HEK293 (cell line): ENCODE measurements around the gene BRI3.

ENCODE experiments used
- CTCF ChIA-PET: fragments of 350-600 bp; formaldehyde crosslinking; extraction: SDS; loops from one replicate; lab custom pipeline; 2021; ENCODE audit warnings: antibody characterized with exemption; lab: Yijun Ruan, JAX
- POLR2A ChIA-PET: fragments of 300-600 bp; formaldehyde crosslinking; extraction: SDS; loops from one replicate; lab custom pipeline; 2020; ENCODE audit warnings: antibody characterized with exemption, inconsistent platforms; lab: Yijun Ruan, JAX
- H3K27ac ChIP-seq: fragments of 200-500 bp; sonication (Bioruptor generic); 2 replicates; pipeline ENCODE4 v1.5.1; 2014; ENCODE audit warnings: low read depth, low read length, control low read depth, inconsistent platforms; ENCODE audit errors: extremely low read depth
- H3K36me3 ChIP-seq, 2 experiments: fragments of 200-500 bp in 1 of 2; sonication (Bioruptor generic) in 1 of 2; 1 replicate in 1 of 2; 2 replicates in 1 of 2; pipeline ENCODE4 v1.5.1; 2014 to 2017; ENCODE audit warnings: inconsistent platforms in 2 of 2, low read length in 2 of 2; ENCODE audit not compliant: control insufficient read depth in 2 of 2, insufficient read depth in 1 of 2
- H3K4me1 ChIP-seq: fragments of 200-500 bp; sonication (Bioruptor generic); 2 replicates; pipeline ENCODE4 v1.5.1; 2014; ENCODE audit warnings: mild to moderate bottlenecking, low read length, inconsistent platforms; ENCODE audit not compliant: control insufficient read depth, insufficient read depth
- H3K4me3 ChIP-seq: 2 replicates; pipeline ENCODE4 v1.5.1; 2011; ENCODE audit warnings: low read depth, mild to moderate bottlenecking, control low read depth, low read length, moderate library complexity
- H3K9me3 ChIP-seq: fragments of 200-500 bp; sonication (Bioruptor generic); 2 replicates; pipeline ENCODE4 v1.5.1; 2014; ENCODE audit warnings: low read depth, low read length, inconsistent platforms; ENCODE audit not compliant: control insufficient read depth, insufficient read depth
- OVOL3 ChIP-seq: fragments of 450-650 bp; formaldehyde crosslinking; IDR thresholded peaks from 2 replicates; pipeline ENCODE4 v1.5.1; 2016; ENCODE audit warnings: missing biosample characterization, missing genetic modification characterization
- SP7 ChIP-seq: fragments of 450-650 bp; formaldehyde crosslinking; IDR thresholded peaks from 2 replicates; pipeline ENCODE4 v1.5.1; 2016; ENCODE audit warnings: missing biosample characterization, missing genetic modification characterization
- ZFHX2 ChIP-seq: fragments of 450-650 bp; formaldehyde crosslinking; conservative IDR thresholded peaks from 2 replicates; pipeline ENCODE4 v1.5.1; 2016; ENCODE audit warnings: missing biosample characterization, missing genetic modification characterization
- ZNF211 ChIP-seq: fragments of 450-650 bp; formaldehyde crosslinking; IDR thresholded peaks from 2 replicates; pipeline ENCODE4 v1.5.1; 2016; ENCODE audit warnings: low read depth, missing biosample characterization, missing genetic modification characterization
- ZNF221 ChIP-seq: fragments of 450-650 bp; formaldehyde crosslinking; IDR thresholded peaks from 2 replicates; pipeline ENCODE4 v1.5.1; 2017; ENCODE audit warnings: missing biosample characterization, missing genetic modification characterization, borderline replicate concordance
- ZNF404 ChIP-seq: fragments of 450-650 bp; formaldehyde crosslinking; IDR thresholded peaks from 2 replicates; pipeline ENCODE4 v1.5.1; 2017; ENCODE audit warnings: missing biosample characterization, missing genetic modification characterization
- ZNF560 ChIP-seq: fragments of 450-650 bp; formaldehyde crosslinking; IDR thresholded peaks from 2 replicates; pipeline ENCODE4 v1.5.1; 2017; ENCODE audit warnings: missing biosample characterization, missing genetic modification characterization, borderline replicate concordance
- ZNF629 ChIP-seq: fragments of 450-650 bp; formaldehyde crosslinking; IDR thresholded peaks from 2 replicates; pipeline ENCODE4 v1.5.1; 2017; ENCODE audit warnings: missing biosample characterization, missing genetic modification characterization
- ZNF654 ChIP-seq: fragments of 450-650 bp; formaldehyde crosslinking; IDR thresholded peaks from 2 replicates; pipeline ENCODE4 v1.5.1; 2016; ENCODE audit warnings: low read depth, missing biosample characterization, missing genetic modification characterization
- ZNF830 ChIP-seq: fragments of 450-650 bp; IDR thresholded peaks from 2 replicates; pipeline ENCODE4 v1.5.0; 2018; ENCODE audit warnings: missing biosample characterization, missing genetic modification characterization, low read depth, mild to moderate bottlenecking, moderate library complexity
- ZSCAN23 ChIP-seq: fragments of 450-650 bp; formaldehyde crosslinking; IDR thresholded peaks from 2 replicates; pipeline ENCODE4 v1.5.1; 2016; ENCODE audit warnings: missing biosample characterization, missing genetic modification characterization
- TF ChIP-seq, protein P1 (sequence below): fragments of 450-650 bp; IDR thresholded peaks from 2 replicates; pipeline ENCODE4 v1.5.1; 2018; ENCODE audit warnings: missing biosample characterization, mild to moderate bottlenecking, missing genetic modification characterization
- TF ChIP-seq, protein P2 (sequence below): fragments of 450-650 bp; formaldehyde crosslinking; IDR thresholded peaks from 2 replicates; pipeline ENCODE4 v1.5.1; 2016; ENCODE audit warnings: missing biosample characterization, missing genetic modification characterization
- TF ChIP-seq, protein P3 (sequence below): fragments of 450-650 bp; formaldehyde crosslinking; IDR thresholded peaks from 2 replicates; pipeline ENCODE4 v1.5.1; 2016; ENCODE audit warnings: missing biosample characterization, missing genetic modification characterization
- TF ChIP-seq, protein P4 (sequence below): fragments of 450-650 bp; formaldehyde crosslinking; IDR thresholded peaks from 2 replicates; pipeline ENCODE4 v1.5.1; 2016; ENCODE audit warnings: missing biosample characterization, missing genetic modification characterization
- TF ChIP-seq, protein P5 (sequence below): fragments of 450-650 bp; formaldehyde crosslinking; IDR thresholded peaks from 2 replicates; pipeline ENCODE4 v1.5.1; 2016; ENCODE audit warnings: missing biosample characterization, missing genetic modification characterization, borderline replicate concordance
- TF ChIP-seq, protein P6 (sequence below): fragments of 450-650 bp; formaldehyde crosslinking; IDR thresholded peaks from 2 replicates; pipeline ENCODE4 v1.5.1; 2017; ENCODE audit warnings: missing biosample characterization, missing genetic modification characterization

The BRI3 gene

DNA sequence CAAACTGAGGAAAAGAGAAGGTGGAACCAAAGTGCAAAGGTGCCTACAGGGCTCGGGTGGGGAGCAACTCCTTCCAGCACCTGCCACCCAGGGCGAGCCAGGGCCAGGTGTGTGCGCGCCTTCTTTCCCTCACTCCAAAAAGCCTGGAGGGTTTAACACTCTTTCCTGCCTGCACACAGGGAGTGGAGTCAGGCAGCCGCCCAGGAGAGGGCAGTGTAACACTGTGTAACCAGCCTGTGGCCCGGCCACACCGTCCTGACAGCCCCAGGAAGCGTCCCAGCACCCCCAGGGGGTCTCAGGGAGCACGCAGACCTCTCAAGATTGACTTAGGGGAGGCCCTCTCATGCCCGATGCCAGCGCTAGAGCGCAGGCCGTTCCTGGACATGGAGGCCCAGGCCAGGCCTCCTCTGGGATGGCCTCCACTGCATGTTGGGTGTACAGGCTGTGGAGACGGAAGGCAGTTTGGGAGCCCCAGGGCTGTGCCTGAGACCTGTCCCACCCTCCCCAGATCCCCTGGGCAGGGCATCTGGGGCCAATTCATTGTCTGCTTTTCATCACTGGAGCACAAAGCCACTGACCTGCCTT, 13.4 kb downstream of the BRI3 start (continued):
- TF ChIP-seq ZNF211 (tag by site-specific recombination): no peak
- TF ChIP-seq, all 188 proteins: peak for 24

DNA sequence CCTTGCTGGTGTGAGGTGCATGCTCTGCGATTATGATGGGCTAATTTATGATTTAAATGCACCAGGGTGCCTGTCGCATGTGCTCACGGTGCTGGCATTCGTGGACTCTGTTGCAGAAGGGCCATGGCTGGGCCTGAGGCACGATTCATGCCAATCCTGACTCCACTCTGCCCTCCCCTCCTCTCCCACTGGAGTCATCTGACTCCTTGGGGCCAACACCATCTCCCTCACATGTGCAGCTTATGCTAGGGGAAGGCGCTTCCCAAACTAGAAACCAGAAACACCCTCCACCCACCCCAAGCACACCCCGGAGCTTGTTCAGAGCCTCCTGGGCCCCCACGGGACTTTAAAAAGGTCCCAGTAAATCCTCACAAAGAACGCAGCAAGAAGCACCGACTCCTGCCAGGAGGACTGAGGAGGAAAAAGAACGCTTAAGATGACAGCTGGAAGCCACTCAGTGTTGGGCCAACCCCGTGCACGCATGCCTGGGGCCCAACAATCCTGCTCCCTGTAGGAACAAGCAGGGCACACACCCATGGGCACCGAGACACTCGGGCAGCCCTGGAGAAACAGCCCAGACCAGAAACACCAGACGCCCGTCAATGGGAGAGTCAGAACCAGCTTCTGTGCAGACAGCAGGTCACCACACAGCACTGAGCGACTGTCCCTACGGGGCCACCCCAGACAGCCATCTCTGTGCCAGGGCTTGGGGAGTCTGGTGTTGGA, 14.1 kb downstream of the BRI3 start:
- Histone ChIP-seq H3K9me3 (no peaks in the 10 kb centered on the region), H3K4me1 (no peaks in the 10 kb centered on the region), H3K36me3 (peaks cover 4 to 55% of the 10 kb centered on the region in 2 experiments), H3K4me3 (no peak overlapping the region), H3K27ac (no peak overlapping the region; the same call in 1 of the 2 replicates)
- CTCF ChIA-PET: interaction anchor here (0.5 to 1.7 kb wide), 5 partner anchors 9 to 546 kb away, joined by 3 to 5 read pairs (median 4); partner anchors contain the start of gene BAIAP2L1
- TF ChIP-seq, protein P1, sequence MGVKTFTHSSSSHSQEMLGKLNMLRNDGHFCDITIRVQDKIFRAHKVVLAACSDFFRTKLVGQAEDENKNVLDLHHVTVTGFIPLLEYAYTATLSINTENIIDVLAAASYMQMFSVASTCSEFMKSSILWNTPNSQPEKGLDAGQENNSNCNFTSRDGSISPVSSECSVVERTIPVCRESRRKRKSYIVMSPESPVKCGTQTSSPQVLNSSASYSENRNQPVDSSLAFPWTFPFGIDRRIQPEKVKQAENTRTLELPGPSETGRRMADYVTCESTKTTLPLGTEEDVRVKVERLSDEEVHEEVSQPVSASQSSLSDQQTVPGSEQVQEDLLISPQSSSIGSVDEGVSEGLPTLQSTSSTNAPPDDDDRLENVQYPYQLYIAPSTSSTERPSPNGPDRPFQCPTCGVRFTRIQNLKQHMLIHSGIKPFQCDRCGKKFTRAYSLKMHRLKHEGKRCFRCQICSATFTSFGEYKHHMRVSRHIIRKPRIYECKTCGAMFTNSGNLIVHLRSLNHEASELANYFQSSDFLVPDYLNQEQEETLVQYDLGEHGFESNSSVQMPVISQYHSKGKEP (tag by site-specific recombination): 0 out of 2 replicates have a peak, but pooled peaks have one; percentile 26
- TF ChIP-seq, protein P2, sequence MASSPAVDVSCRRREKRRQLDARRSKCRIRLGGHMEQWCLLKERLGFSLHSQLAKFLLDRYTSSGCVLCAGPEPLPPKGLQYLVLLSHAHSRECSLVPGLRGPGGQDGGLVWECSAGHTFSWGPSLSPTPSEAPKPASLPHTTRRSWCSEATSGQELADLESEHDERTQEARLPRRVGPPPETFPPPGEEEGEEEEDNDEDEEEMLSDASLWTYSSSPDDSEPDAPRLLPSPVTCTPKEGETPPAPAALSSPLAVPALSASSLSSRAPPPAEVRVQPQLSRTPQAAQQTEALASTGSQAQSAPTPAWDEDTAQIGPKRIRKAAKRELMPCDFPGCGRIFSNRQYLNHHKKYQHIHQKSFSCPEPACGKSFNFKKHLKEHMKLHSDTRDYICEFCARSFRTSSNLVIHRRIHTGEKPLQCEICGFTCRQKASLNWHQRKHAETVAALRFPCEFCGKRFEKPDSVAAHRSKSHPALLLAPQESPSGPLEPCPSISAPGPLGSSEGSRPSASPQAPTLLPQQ (tag by site-specific recombination): no peak
- POLR2A ChIA-PET: no interaction called here

DNA sequence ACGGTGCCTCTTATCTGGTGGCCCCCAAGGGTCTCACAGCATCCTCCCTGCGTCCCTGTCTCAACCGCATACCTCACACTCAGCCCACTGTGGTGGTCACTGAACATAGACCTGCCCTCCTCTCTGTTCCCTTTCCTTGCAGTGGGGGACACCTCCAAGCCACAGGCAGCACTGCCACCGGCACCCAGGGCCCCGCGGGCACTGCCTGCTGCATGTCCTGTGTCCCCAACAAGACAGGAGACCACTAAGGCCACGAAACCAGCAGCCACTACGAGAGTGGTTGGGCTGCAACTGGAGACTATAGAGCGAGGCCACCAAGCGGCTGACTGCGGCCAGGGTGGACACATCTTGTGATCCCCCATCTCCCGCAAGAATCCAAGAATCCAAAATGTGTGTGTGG, 15.3 kb downstream of the BRI3 start:
- no peaks in the 10 kb centered on the region for H3K4me1 ChIP-seq
- no peaks in the 10 kb centered on the region for H3K9me3 ChIP-seq
- H3K36me3 ChIP-seq: peaks cover 4 to 48% of the 10 kb centered on the region in 2 experiments
- H3K4me3 ChIP-seq: no peak overlapping the region
- POLR2A ChIA-PET: no interaction called here
- H3K27ac ChIP-seq: no peak overlapping the region
- CTCF ChIA-PET: interaction anchor here (3.2 kb wide), 1 partner anchor 105 kb away, joined by 20 read pairs; the partner anchor contains the start of gene BAIAP2L1
- TF ChIP-seq ZFHX2 (tag by site-specific recombination) (no peak), ZNF830 (tag by site-specific recombination) (no peak), SP7 (tag by site-specific recombination) (no peak), ZNF654 (tag by site-specific recombination) (no peak), ZSCAN23 (no peak), OVOL3 (tag by site-specific recombination) (no peak), ZNF404 (tag by site-specific recombination) (no peak), ZNF221 (tag by site-specific recombination) (no peak), ZNF560 (tag by site-specific recombination) (no peak), ZNF629 (no peak)
- TF ChIP-seq, protein P3, sequence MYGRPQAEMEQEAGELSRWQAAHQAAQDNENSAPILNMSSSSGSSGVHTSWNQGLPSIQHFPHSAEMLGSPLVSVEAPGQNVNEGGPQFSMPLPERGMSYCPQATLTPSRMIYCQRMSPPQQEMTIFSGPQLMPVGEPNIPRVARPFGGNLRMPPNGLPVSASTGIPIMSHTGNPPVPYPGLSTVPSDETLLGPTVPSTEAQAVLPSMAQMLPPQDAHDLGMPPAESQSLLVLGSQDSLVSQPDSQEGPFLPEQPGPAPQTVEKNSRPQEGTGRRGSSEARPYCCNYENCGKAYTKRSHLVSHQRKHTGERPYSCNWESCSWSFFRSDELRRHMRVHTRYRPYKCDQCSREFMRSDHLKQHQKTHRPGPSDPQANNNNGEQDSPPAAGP (tag by site-specific recombination): no peak
- TF ChIP-seq, protein P4, sequence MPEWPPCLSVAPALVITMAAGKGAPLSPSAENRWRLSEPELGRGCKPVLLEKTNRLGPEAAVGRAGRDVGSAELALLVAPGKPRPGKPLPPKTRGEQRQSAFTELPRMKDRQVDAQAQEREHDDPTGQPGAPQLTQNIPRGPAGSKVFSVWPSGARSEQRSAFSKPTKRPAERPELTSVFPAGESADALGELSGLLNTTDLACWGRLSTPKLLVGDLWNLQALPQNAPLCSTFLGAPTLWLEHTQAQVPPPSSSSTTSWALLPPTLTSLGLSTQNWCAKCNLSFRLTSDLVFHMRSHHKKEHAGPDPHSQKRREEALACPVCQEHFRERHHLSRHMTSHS (tag by site-specific recombination): no peak
- TF ChIP-seq, protein P5, sequence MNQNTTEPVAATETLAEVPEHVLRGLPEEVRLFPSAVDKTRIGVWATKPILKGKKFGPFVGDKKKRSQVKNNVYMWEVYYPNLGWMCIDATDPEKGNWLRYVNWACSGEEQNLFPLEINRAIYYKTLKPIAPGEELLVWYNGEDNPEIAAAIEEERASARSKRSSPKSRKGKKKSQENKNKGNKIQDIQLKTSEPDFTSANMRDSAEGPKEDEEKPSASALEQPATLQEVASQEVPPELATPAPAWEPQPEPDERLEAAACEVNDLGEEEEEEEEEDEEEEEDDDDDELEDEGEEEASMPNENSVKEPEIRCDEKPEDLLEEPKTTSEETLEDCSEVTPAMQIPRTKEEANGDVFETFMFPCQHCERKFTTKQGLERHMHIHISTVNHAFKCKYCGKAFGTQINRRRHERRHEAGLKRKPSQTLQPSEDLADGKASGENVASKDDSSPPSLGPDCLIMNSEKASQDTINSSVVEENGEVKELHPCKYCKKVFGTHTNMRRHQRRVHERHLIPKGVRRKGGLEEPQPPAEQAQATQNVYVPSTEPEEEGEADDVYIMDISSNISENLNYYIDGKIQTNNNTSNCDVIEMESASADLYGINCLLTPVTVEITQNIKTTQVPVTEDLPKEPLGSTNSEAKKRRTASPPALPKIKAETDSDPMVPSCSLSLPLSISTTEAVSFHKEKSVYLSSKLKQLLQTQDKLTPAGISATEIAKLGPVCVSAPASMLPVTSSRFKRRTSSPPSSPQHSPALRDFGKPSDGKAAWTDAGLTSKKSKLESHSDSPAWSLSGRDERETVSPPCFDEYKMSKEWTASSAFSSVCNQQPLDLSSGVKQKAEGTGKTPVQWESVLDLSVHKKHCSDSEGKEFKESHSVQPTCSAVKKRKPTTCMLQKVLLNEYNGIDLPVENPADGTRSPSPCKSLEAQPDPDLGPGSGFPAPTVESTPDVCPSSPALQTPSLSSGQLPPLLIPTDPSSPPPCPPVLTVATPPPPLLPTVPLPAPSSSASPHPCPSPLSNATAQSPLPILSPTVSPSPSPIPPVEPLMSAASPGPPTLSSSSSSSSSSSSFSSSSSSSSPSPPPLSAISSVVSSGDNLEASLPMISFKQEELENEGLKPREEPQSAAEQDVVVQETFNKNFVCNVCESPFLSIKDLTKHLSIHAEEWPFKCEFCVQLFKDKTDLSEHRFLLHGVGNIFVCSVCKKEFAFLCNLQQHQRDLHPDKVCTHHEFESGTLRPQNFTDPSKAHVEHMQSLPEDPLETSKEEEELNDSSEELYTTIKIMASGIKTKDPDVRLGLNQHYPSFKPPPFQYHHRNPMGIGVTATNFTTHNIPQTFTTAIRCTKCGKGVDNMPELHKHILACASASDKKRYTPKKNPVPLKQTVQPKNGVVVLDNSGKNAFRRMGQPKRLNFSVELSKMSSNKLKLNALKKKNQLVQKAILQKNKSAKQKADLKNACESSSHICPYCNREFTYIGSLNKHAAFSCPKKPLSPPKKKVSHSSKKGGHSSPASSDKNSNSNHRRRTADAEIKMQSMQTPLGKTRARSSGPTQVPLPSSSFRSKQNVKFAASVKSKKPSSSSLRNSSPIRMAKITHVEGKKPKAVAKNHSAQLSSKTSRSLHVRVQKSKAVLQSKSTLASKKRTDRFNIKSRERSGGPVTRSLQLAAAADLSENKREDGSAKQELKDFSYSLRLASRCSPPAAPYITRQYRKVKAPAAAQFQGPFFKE: no peak
- TF ChIP-seq, protein P6, sequence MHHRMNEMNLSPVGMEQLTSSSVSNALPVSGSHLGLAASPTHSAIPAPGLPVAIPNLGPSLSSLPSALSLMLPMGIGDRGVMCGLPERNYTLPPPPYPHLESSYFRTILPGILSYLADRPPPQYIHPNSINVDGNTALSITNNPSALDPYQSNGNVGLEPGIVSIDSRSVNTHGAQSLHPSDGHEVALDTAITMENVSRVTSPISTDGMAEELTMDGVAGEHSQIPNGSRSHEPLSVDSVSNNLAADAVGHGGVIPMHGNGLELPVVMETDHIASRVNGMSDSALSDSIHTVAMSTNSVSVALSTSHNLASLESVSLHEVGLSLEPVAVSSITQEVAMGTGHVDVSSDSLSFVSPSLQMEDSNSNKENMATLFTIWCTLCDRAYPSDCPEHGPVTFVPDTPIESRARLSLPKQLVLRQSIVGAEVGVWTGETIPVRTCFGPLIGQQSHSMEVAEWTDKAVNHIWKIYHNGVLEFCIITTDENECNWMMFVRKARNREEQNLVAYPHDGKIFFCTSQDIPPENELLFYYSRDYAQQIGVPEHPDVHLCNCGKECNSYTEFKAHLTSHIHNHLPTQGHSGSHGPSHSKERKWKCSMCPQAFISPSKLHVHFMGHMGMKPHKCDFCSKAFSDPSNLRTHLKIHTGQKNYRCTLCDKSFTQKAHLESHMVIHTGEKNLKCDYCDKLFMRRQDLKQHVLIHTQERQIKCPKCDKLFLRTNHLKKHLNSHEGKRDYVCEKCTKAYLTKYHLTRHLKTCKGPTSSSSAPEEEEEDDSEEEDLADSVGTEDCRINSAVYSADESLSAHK (tag by site-specific recombination): no peak
